K562 (cell line): ENCODE measurements around the gene APEX2. TPM values are rescaled to one million over a fixed set of nuclear protein-coding genes. Genes with fewer than 3 reads are reported as not detected.

Source experiments
- BHLHE40 ChIP-seq: IDR thresholded peaks from 2 replicates; pipeline ENCODE4 v1.6.1; 2011; ENCODE audit warnings: low read length, improper control_type of control experiment
- BRCA1 ChIP-seq, 2 experiments: fragments of 450-650 bp in 1 of 2; sonication (generic) in 1 of 2; formaldehyde crosslinking in 1 of 2; IDR thresholded peaks; 2 replicates each; pipeline versions ENCODE4 v1.5.0 to v1.6.1; 2017 to 2020; ENCODE audit warnings: mild to moderate bottlenecking in 1 of 2, missing genetic modification reagents in 1 of 2
- CBX8 ChIP-seq: fragments of 200-600 bp; sonication (generic); IDR thresholded peaks from 2 replicates; pipeline ENCODE4 v1.6.1; 2012; ENCODE audit warnings: borderline replicate concordance, mixed run types, low read depth, mild to moderate bottlenecking, moderate library complexity, mixed read lengths, low read length, control low read depth, inconsistent platforms; ENCODE audit not compliant: poor library complexity, severe bottlenecking; ENCODE audit errors: extremely low read depth
- CC2D1A ChIP-seq: fragments of 450-650 bp; IDR thresholded peaks from 2 replicates; pipeline ENCODE4 v1.6.1; 2017; ENCODE audit warnings: mild to moderate bottlenecking
- CREBBP ChIP-seq: IDR thresholded peaks from one replicate; pipeline ENCODE4 v1.6.1; 2012; ENCODE audit warnings: low read depth, mild to moderate bottlenecking, control low read depth, inconsistent platforms, low read length
- HNRNPL ChIP-seq: fragments of 200-400 bp; formaldehyde crosslinking; IDR thresholded peaks from 2 replicates; pipeline ENCODE4 v1.6.1; 2017; ENCODE audit warnings: low read depth, mild to moderate bottlenecking, low read length
- MAFG ChIP-seq: fragments of 450-650 bp; conservative IDR thresholded peaks from 2 replicates; pipeline ENCODE4 v1.6.1; 2016; ENCODE audit warnings: missing genetic modification characterization, missing compliant biosample characterization
- MAZ ChIP-seq, 2 experiments: fragments of 450-650 bp in 1 of 2; sonication (generic) in 1 of 2; formaldehyde crosslinking; IDR thresholded peaks in 1 of 2; conservative IDR thresholded peaks in 1 of 2; 2 replicates each; pipeline versions ENCODE4 v1.4.0 to v1.5.0; 2020; ENCODE audit warnings: mild to moderate bottlenecking in 1 of 2, missing genetic modification reagents in 1 of 2
- MCM7 ChIP-seq, 2 experiments: fragments of 450-650 bp; IDR thresholded peaks; 2 replicates each; pipeline ENCODE4 v1.6.1; 2016 to 2018
- NR4A1 ChIP-seq, 2 experiments: fragments of 250-450 bp in 1 of 2; fragments of 450-650 bp in 1 of 2; sonication (Bioruptor Pico) in 1 of 2; IDR thresholded peaks; 2 replicates each; pipeline versions ENCODE4 v1.4.0 to v1.6.1; 2016 to 2020; ENCODE audit warnings: mild to moderate bottlenecking in 2 of 2, missing compliant biosample characterization in 1 of 2, missing genetic modification characterization in 1 of 2, moderate library complexity in 1 of 2
- OTX1 ChIP-seq: fragments of 450-650 bp; formaldehyde crosslinking; IDR thresholded peaks from 2 replicates; pipeline ENCODE4 v1.4.0; 2022; ENCODE audit warnings: mild to moderate bottlenecking
- PBX2 ChIP-seq, 2 experiments: IDR thresholded peaks in 1 of 2; conservative IDR thresholded peaks in 1 of 2; 2 replicates each; pipeline ENCODE4 v1.6.1; 2016; ENCODE audit warnings: low read depth in 2 of 2, mild to moderate bottlenecking in 1 of 2, missing compliant biosample characterization in 1 of 2, missing genetic modification characterization in 1 of 2, moderate library complexity in 1 of 2
- PCBP2 ChIP-seq: fragments of 200-400 bp; formaldehyde crosslinking; IDR thresholded peaks from 2 replicates; pipeline ENCODE4 v1.6.1; 2018; ENCODE audit warnings: low read length, low read depth, mild to moderate bottlenecking, moderate library complexity; ENCODE audit not compliant: poor library complexity, severe bottlenecking
- PHB2 ChIP-seq: fragments of 450-650 bp; IDR thresholded peaks from 2 replicates; pipeline ENCODE4 v1.6.1; 2017; ENCODE audit warnings: low read depth
- RAD51 ChIP-seq: fragments of 450-650 bp; IDR thresholded peaks from 2 replicates; pipeline ENCODE4 v1.7.1; 2016; ENCODE audit warnings: low read depth, mild to moderate bottlenecking, borderline replicate concordance
- RHOXF2B ChIP-seq: fragments of 250-450 bp; sonication (Bioruptor Pico); conservative IDR thresholded peaks from 2 replicates; pipeline ENCODE4 v1.5.1; 2021
- SRSF9 ChIP-seq: fragments of 200-400 bp; formaldehyde crosslinking; IDR thresholded peaks from 2 replicates; pipeline ENCODE4 v1.6.1; 2017; ENCODE audit warnings: low read depth, low read length, borderline replicate concordance
- STAT5A ChIP-seq: IDR thresholded peaks from 2 replicates; pipeline ENCODE4 v1.6.1; 2012; ENCODE audit warnings: low read length, inconsistent platforms, borderline replicate concordance
- TCF3 ChIP-seq: sonication (generic); formaldehyde crosslinking; IDR thresholded peaks from 2 replicates; pipeline ENCODE4 v1.4.0; 2020; ENCODE audit warnings: mild to moderate bottlenecking, missing genetic modification reagents
- ZNF584 ChIP-seq: fragments of 200-800 bp; sonication (Bioruptor generic); IDR thresholded peaks from 2 replicates; pipeline ENCODE4 v1.6.1; 2016; ENCODE audit warnings: low read depth, mild to moderate bottlenecking, missing genetic modification characterization, missing compliant biosample characterization
- ZSCAN32 ChIP-seq: fragments of 450-650 bp; formaldehyde crosslinking; IDR thresholded peaks from 2 replicates; pipeline ENCODE4 v1.4.0; 2020; ENCODE audit warnings: mild to moderate bottlenecking, moderate library complexity
- polyA plus RNA-seq, 8 experiments: library from polyadenylated mRNA; depleted of rRNA in 4 of 8; stranded (reverse) in 5 of 8; unstranded in 3 of 8; fragments of >200 nt; fragmentation: Nextera tagmentation in 2 of 8; fragmentation: Illumina TruSeq in 1 of 8; extraction: Ambion mirVana in 2 of 8; extraction: Trizol in 1 of 8; gene quantifications; 2 replicates each; pipeline versions ENCODE4 v1.2.1 to v1.2.3, GENCODE V29; 2011 to 2014; ENCODE audit warnings: inconsistent platforms in 1 of 8, missing spikeins in 1 of 8
- total RNA-seq, 7 experiments: library from RNA; depleted of rRNA in 6 of 7; stranded (reverse); fragments of >200 nt in 6 of 7; fragmentation: Illumina TruSeq in 2 of 7; extraction: Trizol in 2 of 7; gene quantifications; 2 replicates each; pipeline versions ENCODE4 v1.2.1 to v1.2.3, GENCODE V29; 2011 to 2021; ENCODE audit warnings: low replicate concordance in 1 of 7
- TF ChIP-seq, protein P1 (sequence below): fragments of 450-650 bp; conservative IDR thresholded peaks from 2 replicates; pipeline ENCODE4 v1.6.1; 2016; ENCODE audit warnings: missing genetic modification characterization, low read depth, mild to moderate bottlenecking, missing compliant biosample characterization, moderate library complexity
- TF ChIP-seq, protein P2 (sequence below), 2 experiments: fragments of 200-800 bp in 1 of 2; sonication (Bioruptor generic) in 1 of 2; sonication (generic) in 1 of 2; formaldehyde crosslinking in 1 of 2; IDR thresholded peaks in 1 of 2; conservative IDR thresholded peaks in 1 of 2; 2 replicates each; pipeline versions ENCODE4 v1.5.0 to v1.6.1; 2016 to 2020; ENCODE audit warnings: missing compliant biosample characterization in 1 of 2, missing genetic modification characterization in 1 of 2, missing genetic modification reagents in 1 of 2

Gene APEX2
- total and polyA plus RNA-seq, 9 of the 15 experiments (the other 6 are each of a cell fraction or from before 2014, with no cell fraction given) = 9.4 to 34.2 (median 25.9) TPM

- TF ChIP-seq, protein P1, sequence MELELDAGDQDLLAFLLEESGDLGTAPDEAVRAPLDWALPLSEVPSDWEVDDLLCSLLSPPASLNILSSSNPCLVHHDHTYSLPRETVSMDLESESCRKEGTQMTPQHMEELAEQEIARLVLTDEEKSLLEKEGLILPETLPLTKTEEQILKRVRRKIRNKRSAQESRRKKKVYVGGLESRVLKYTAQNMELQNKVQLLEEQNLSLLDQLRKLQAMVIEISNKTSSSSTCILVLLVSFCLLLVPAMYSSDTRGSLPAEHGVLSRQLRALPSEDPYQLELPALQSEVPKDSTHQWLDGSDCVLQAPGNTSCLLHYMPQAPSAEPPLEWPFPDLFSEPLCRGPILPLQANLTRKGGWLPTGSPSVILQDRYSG (tag) = no peak
- no peak; the same call in 1 of the 2 replicates for TF ChIP-seq RAD51
- no peak for TF ChIP-seq PBX2 (CRISPR knock-in tag; IDR thresholded peaks at IDR 0.05; ENCODE audit: low read depth)
- TF ChIP-seq PBX2 (tag; conservative IDR thresholded peaks at IDR 0.05; ENCODE audit: low read depth) = no peak
- TF ChIP-seq BHLHE40 = peak; percentile 39
- TF ChIP-seq TCF3 = peak; percentile 98
- TF ChIP-seq ZSCAN32 (CRISPR knock-in tag) = no peak
- TF ChIP-seq RHOXF2B (CRISPR knock-in tag) = no peak
- TF ChIP-seq OTX1 (CRISPR knock-in tag) = no peak
- no peak for TF ChIP-seq ZNF584
- TF ChIP-seq SRSF9 = no peak
- TF ChIP-seq MAZ (CRISPR knock-in tag; conservative IDR thresholded peaks at IDR 0.05 in 1 of 2, IDR thresholded peaks at IDR 0.05 in 1 of 2) = 0 out of 4 replicates have a peak, but pooled peaks have one; percentile 33 to 39
- TF ChIP-seq CREBBP = no peak
- no peak for TF ChIP-seq MAFG
- TF ChIP-seq, protein P2, sequence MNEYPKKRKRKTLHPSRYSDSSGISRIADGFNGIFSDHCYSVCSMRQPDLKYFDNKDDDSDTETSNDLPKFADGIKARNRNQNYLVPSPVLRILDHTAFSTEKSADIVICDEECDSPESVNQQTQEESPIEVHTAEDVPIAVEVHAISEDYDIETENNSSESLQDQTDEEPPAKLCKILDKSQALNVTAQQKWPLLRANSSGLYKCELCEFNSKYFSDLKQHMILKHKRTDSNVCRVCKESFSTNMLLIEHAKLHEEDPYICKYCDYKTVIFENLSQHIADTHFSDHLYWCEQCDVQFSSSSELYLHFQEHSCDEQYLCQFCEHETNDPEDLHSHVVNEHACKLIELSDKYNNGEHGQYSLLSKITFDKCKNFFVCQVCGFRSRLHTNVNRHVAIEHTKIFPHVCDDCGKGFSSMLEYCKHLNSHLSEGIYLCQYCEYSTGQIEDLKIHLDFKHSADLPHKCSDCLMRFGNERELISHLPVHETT (CRISPR knock-in tag; conservative IDR thresholded peaks at IDR 0.05 in 1 of 2, IDR thresholded peaks at IDR 0.05 in 1 of 2) = 0 out of 4 replicates have a peak, but pooled peaks of 1 of the 2 experiments have one; percentile 30
- TF ChIP-seq MCM7 (IDR thresholded peaks at IDR 0.05) = no peak
- TF ChIP-seq NR4A1 (CRISPR knock-in tag; IDR thresholded peaks at IDR 0.05) = 0 out of 2 replicates have a peak, but pooled peaks have one; percentile 60
- TF ChIP-seq NR4A1 (tag; IDR thresholded peaks at IDR 0.05) = no peak; the same call in 1 of the 2 replicates
- no peak for TF ChIP-seq HNRNPL
- peak; percentile 81 for TF ChIP-seq PHB2
- no peak for TF ChIP-seq CBX8
- TF ChIP-seq PCBP2 = no peak
- peak; percentile 94 for TF ChIP-seq STAT5A
- peak; percentile 88; the same call in 1 of the 2 replicates for TF ChIP-seq CC2D1A
- no peak for TF ChIP-seq BRCA1 (IDR thresholded peaks at IDR 0.05)
- TF ChIP-seq BRCA1 (CRISPR knock-in tag; IDR thresholded peaks at IDR 0.05) = no peak
These were observed 27.9 kb downstream of the APEX2 start (continued) for GRCh38 chrX:55028040-55028439.
